Neural progenitor cell (in vitro differentiated cells): ENCODE data around the gene PGR.

Experiments
- EZH2 ChIP-seq: fragments of 200-600 bp; sonication (generic); IDR thresholded peaks from 2 replicates; pipeline ENCODE4 v1.6.1; 2017; ENCODE audit warnings: antibody characterized with exemption, mild to moderate bottlenecking, moderate library complexity
- TF ChIP-seq, protein P1 (sequence below): fragments of 200-600 bp; sonication (generic); IDR thresholded peaks from 2 replicates; pipeline ENCODE4 v1.5.1; 2017; ENCODE audit warnings: antibody characterized with exemption, mild to moderate bottlenecking

DNA sequence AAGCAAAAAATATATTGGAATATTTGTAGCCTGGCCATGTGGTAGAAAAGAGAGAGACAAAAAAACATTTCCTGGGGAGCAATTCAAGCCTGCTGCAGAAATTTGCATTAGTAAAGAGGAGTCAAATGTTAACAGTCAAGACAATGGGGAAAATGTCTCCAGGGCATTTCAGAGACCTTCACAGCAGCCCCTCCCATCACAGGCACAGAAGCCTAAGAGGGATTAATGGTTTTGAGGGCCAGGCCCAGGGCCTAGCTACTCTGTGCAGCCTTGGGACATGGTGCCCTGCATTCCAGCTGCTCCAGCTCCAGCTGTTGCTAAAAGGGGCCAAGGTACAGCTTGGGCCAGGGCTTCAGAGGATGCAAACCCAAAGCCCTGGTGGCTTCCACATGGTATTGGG, 46.8 kb downstream of the PGR start:
- TF ChIP-seq, protein P1, sequence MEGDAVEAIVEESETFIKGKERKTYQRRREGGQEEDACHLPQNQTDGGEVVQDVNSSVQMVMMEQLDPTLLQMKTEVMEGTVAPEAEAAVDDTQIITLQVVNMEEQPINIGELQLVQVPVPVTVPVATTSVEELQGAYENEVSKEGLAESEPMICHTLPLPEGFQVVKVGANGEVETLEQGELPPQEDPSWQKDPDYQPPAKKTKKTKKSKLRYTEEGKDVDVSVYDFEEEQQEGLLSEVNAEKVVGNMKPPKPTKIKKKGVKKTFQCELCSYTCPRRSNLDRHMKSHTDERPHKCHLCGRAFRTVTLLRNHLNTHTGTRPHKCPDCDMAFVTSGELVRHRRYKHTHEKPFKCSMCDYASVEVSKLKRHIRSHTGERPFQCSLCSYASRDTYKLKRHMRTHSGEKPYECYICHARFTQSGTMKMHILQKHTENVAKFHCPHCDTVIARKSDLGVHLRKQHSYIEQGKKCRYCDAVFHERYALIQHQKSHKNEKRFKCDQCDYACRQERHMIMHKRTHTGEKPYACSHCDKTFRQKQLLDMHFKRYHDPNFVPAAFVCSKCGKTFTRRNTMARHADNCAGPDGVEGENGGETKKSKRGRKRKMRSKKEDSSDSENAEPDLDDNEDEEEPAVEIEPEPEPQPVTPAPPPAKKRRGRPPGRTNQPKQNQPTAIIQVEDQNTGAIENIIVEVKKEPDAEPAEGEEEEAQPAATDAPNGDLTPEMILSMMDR: no peak
- TF ChIP-seq EZH2: no peak
